ENCODE measurements around the gene ATP7B. TPM values are rescaled to one million over a fixed set of nuclear protein-coding genes. Genes with fewer than 3 reads are reported as not detected.

ATP7B gene
- total and polyA plus RNA-seq, 2 of the 4 experiments (the other 2 are of a cell fraction): 2.7 to 2.9 TPM

DNA sequence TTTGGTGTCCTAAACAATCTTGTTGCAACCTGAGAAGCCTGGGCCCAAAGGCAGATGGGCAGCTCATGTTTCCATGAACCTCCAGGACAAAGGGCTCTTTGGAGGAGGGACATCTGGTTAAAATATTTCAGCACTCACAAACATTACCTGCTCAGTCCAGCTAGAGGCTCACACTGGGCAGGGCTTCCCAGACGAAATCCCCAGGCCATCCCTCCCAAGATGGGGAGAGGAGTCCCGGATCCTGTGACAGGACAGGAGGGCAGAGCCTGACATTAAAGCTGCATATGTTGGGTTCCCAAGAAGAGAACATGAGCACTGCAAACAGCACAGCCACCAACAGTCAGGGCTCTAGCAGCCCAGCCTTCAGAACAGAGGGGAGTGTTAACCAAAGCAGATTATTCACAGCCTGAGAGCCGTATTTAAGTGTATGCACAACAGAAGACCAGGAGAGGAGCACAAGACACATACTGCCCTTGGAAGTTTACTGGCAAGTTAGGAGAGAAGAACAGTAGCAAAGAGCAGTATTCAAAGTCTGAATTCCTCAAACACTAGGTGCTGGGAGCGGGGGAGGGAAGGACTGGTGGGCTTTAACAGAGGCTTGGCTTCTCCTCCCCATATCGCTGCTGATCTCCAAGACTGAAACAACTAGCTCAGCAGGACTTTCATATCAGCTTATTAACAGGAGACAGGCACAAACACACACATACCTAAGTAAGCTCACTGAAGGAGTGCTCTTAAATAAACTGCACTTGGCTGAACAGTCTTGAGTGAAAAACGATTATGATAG lies 12.3 kb downstream of the ATP7B start:
- Histone ChIP-seq H4K91ac (ENCODE audit: insufficient read depth, low read depth, low read length) (no peak overlapping the region), H2AK9ac (replicated peaks; ENCODE audit: low read depth, low read length, poor library complexity) (no peak overlapping the region), H3K9me1 (ENCODE audit: insufficient read depth, low read length) (no peaks in the 10 kb centered on the region), H4K5ac (ENCODE audit: low read depth, low read length) (no peak overlapping the region), H2BK20ac (ENCODE audit: low read depth, low read length) (no peak overlapping the region), H3K9me3 (ENCODE audit: control insufficient read depth, insufficient read depth, low read length) (no peaks in the 10 kb centered on the region), H3K4me3 (ENCODE audit: insufficient read depth, low read depth, low read length) (no peak overlapping the region), H3K4me2 (ENCODE audit: low read depth, low read length) (peak overlapping the region; percentile 76), H2BK15ac (ENCODE audit: low read depth, low read length) (no peak overlapping the region), H3K18ac (ENCODE audit: low read depth, low read length) (no peak overlapping the region), H3K23ac (ENCODE audit: low read depth, low read length) (no peak overlapping the region; the same call in 1 of the 2 replicates), H3K36me3 (ENCODE audit: control insufficient read depth, insufficient read depth, low read length) (no peaks in the 10 kb centered on the region), H3K27ac (ENCODE audit: insufficient read depth, low read length) (no peak overlapping the region), H3K4ac (ENCODE audit: low read depth, low read length) (no peak overlapping the region), H2BK5ac (ENCODE audit: low read depth, low read length, poor library complexity, severe bottlenecking) (no peak overlapping the region), H4K8ac (ENCODE audit: low read depth in 2 of 2, low read length in 2 of 2) (no peak overlapping the region), H3K4me1 (ENCODE audit: control insufficient read depth, insufficient read depth, low read length) (peaks cover 12% of the 10 kb centered on the region), H2AFZ (replicated peaks; ENCODE audit: low read length, poor library complexity) (no peak overlapping the region), H2BK120ac (ENCODE audit: low read depth, low read length) (no peak overlapping the region), H3K9ac (ENCODE audit: low read depth, low read length) (no peak overlapping the region), H4K20me1 (ENCODE audit: insufficient read depth, low read length) (peaks cover 5% of the 10 kb centered on the region; the same call in 1 of the 2 replicates), H3K14ac (replicated peaks; ENCODE audit: low read depth, low read length) (no peak overlapping the region), H2AK5ac (ENCODE audit: low read depth, low read length) (no peak overlapping the region), H3K79me1 (ENCODE audit: low read depth in 1 of 2, low read length in 2 of 2) (no peaks in the 10 kb centered on the region), H3K56ac (ENCODE audit: extremely low read depth, insufficient read depth, low read length) (no peak overlapping the region), H3K27me3 (ENCODE audit: control insufficient read depth, insufficient read depth, low read length) (peaks cover 46% of the 10 kb centered on the region)
- no peak for DNase-seq
- no TSS peak for BruUV-seq (replicated peaks)
- TF ChIP-seq, protein P1, sequence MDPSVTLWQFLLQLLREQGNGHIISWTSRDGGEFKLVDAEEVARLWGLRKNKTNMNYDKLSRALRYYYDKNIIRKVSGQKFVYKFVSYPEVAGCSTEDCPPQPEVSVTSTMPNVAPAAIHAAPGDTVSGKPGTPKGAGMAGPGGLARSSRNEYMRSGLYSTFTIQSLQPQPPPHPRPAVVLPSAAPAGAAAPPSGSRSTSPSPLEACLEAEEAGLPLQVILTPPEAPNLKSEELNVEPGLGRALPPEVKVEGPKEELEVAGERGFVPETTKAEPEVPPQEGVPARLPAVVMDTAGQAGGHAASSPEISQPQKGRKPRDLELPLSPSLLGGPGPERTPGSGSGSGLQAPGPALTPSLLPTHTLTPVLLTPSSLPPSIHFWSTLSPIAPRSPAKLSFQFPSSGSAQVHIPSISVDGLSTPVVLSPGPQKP (IDR thresholded peaks at IDR 0.05; ENCODE audit: borderline replicate concordance, low read depth, low read length): no peak
- no peak for TF ChIP-seq SMC3 (IDR thresholded peaks at IDR 0.05; ENCODE audit: low read depth, low read length)
- intact Hi-C loops (cut with micrococcal nuclease): no loop called here
- dilution Hi-C loops (cut with HindIII; ENCODE audit: low sequenced_read_pairs, unreplicated experiment): no loop called here
- peak; percentile 37 for ATAC-seq (ENCODE audit: low read depth)
- ChIA-PET CTCF (interaction anchor here (0.5 to 0.8 kb wide), 2 partner anchors 34 to 86 kb away, joined by 3 to 5 read pairs; no protein-coding TSS in a partner anchor), POLR2A (ENCODE audit: unreplicated experiment) (no interaction called here)
- no CpG with 5 or more reads among the region's 6 CpGs for WGBS, 2 experiments (ENCODE audit: extremely low coverage in 2 of 2, insufficient read length in 1 of 2)
- in situ Hi-C loops (cut with MboI; ENCODE audit: low sequenced_read_pairs): no loop called here

Measured in IMR-90 (cell line).